ENCODE data around the gene TOR1A.

The TOR1A gene

GRCh38 chr9:129868023-129868871 is 44.3 kb upstream of the TOR1A start:
- Histone ChIP-seq H3K27ac (ENCODE audit: low read depth, low read length) (no peak overlapping the region), H2BK12ac (ENCODE audit: low read length) (no peak overlapping the region), H4K91ac (ENCODE audit: low read depth, low read length) (no peak overlapping the region), H3K36me3 (ENCODE audit: control insufficient read depth in 1 of 2, insufficient read depth in 2 of 2, low read length in 2 of 2) (peaks cover 2 to 5% of the 10 kb centered on the region in 2 experiments), H3K79me1 (ENCODE audit: low read length) (peaks cover 3% of the 10 kb centered on the region), H3K79me2 (ENCODE audit: control insufficient read depth, insufficient read depth, low read length, poor library complexity) (no peaks in the 10 kb centered on the region), H2BK120ac (ENCODE audit: insufficient read depth, low read length, poor library complexity) (no peak overlapping the region), H3K23ac (ENCODE audit: low read length) (no peak overlapping the region), H4K12ac (ENCODE audit: low read depth, low read length) (no peak overlapping the region), H3K4me2 (ENCODE audit: low read length) (no peak overlapping the region), H2AFZ (ENCODE audit: insufficient read depth, low read length, poor library complexity) (no peak overlapping the region), H3K4me1 (ENCODE audit: control insufficient read depth in 1 of 2, insufficient read depth in 2 of 2, low read length in 2 of 2) (peaks cover 7% of the 10 kb centered on the region in 2 experiments), H4K8ac (ENCODE audit: low read depth, low read length) (no peak overlapping the region), H2BK5ac (ENCODE audit: low read depth, low read length, poor library complexity) (no peak overlapping the region), H3K9me3 (ENCODE audit: insufficient read depth, low read depth, low read length) (no peaks in the 10 kb centered on the region), H3K4me3 (ENCODE audit: low read depth, low read length) (no peak overlapping the region), H3K14ac (ENCODE audit: low read length) (no peak overlapping the region), H3K27me3 (ENCODE audit: insufficient read depth, low read length) (no peaks in the 10 kb centered on the region), H2AK5ac (ENCODE audit: low read length) (no peak overlapping the region), H3K18ac (ENCODE audit: low read length) (no peak overlapping the region), H3K4ac (ENCODE audit: low read depth, low read length) (no peak overlapping the region), H3K9ac (ENCODE audit: low read length) (no peak overlapping the region)
- no CpG with 5 or more reads among the region's 48 CpGs for WGBS (ENCODE audit: extremely low coverage, insufficient coverage, insufficient read length)
- DNase-seq, result no peak

DNA sequence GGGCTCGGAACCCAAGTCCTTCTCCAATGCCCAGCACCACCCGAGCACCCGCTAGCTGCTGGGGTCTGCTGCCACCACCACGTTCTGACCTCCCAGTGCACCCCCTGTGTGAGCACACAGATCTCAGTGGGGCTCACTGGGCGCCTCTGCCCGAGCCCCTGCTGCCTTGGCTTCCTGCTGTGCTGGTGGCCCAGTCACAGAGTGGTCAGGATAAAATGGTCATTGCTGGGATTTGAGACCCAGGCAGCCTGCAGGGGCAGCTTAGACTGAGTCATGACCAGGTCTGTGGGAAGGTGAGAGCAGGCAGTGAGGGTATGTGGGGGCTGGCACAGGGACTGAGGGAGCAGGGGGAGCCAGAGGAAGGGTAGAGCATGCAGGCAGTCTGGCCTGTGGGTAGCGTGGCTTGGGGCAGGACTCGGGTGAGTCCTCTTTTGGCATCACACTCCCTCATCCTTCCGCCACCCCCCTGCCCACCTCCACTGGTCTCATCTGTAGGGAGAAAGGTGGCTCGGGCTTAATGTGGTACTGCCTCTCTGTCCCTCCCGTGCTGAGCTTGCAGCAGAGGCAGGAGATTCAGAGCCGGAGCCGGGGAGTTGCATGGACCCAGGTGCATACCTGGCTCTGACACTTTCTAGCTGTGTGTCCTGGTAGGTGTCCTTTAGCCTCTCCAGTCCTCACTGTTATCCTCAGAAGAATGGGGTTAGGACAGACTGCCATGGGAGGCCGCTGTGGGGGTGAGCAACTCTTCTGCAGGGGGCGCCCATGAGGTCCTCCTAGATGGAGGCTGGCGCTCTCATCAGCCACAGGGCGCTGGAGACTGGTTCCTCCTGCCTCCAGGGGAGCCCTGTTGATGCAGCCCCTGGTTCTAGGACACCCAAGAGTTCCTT is 43.4 kb upstream of the TOR1A start:
- Histone ChIP-seq H3K4me1 (ENCODE audit: control insufficient read depth in 1 of 2, insufficient read depth in 2 of 2, low read length in 2 of 2) (peaks cover 8 to 11% of the 10 kb centered on the region in 2 experiments), H3K4me3 (ENCODE audit: low read depth, low read length) (no peak overlapping the region), H3K36me3 (ENCODE audit: control insufficient read depth in 1 of 2, insufficient read depth in 2 of 2, low read length in 2 of 2) (peaks cover 2 to 5% of the 10 kb centered on the region in 2 experiments), H2BK120ac (ENCODE audit: insufficient read depth, low read length, poor library complexity) (no peak overlapping the region), H3K79me1 (ENCODE audit: low read length) (peaks cover 3% of the 10 kb centered on the region), H3K4me2 (ENCODE audit: low read length) (no peak overlapping the region), H2AFZ (ENCODE audit: insufficient read depth, low read length, poor library complexity) (no peak overlapping the region), H2BK12ac (ENCODE audit: low read length) (no peak overlapping the region), H2BK5ac (ENCODE audit: low read depth, low read length, poor library complexity) (no peak overlapping the region), H4K12ac (ENCODE audit: low read depth, low read length) (no peak overlapping the region), H3K23ac (ENCODE audit: low read length) (no peak overlapping the region), H3K18ac (ENCODE audit: low read length) (no peak overlapping the region), H3K14ac (ENCODE audit: low read length) (no peak overlapping the region), H3K4ac (ENCODE audit: low read depth, low read length) (no peak overlapping the region), H4K91ac (ENCODE audit: low read depth, low read length) (no peak overlapping the region), H2AK5ac (ENCODE audit: low read length) (no peak overlapping the region), H3K27me3 (ENCODE audit: insufficient read depth, low read length) (no peaks in the 10 kb centered on the region), H4K8ac (ENCODE audit: low read depth, low read length) (no peak overlapping the region), H3K27ac (ENCODE audit: low read depth, low read length) (no peak overlapping the region), H3K9me3 (ENCODE audit: insufficient read depth, low read depth, low read length) (no peaks in the 10 kb centered on the region), H3K79me2 (ENCODE audit: control insufficient read depth, insufficient read depth, low read length, poor library complexity) (no peaks in the 10 kb centered on the region), H3K9ac (ENCODE audit: low read length) (no peak overlapping the region)
- no peak for DNase-seq
- WGBS (ENCODE audit: extremely low coverage, insufficient coverage, insufficient read length), result no CpG with 5 or more reads among the region's 17 CpGs

GRCh38 chr9:129866394-129867135 is 42.6 kb upstream of the TOR1A start:
- H4K8ac ChIP-seq (ENCODE audit: low read depth, low read length), result no peak overlapping the region
- H2BK120ac ChIP-seq (ENCODE audit: insufficient read depth, low read length, poor library complexity), result no peak overlapping the region
- H3K23ac ChIP-seq (ENCODE audit: low read length), result no peak overlapping the region
- H3K27me3 ChIP-seq (ENCODE audit: insufficient read depth, low read length), result no peaks in the 10 kb centered on the region
- H2BK12ac ChIP-seq (ENCODE audit: low read length), result no peak overlapping the region
- no peak overlapping the region for H3K4me3 ChIP-seq (ENCODE audit: low read depth, low read length)
- H3K27ac ChIP-seq (ENCODE audit: low read depth, low read length), result no peak overlapping the region
- no peak overlapping the region for H3K9ac ChIP-seq (ENCODE audit: low read length)
- no peaks in the 10 kb centered on the region for H3K79me2 ChIP-seq (ENCODE audit: control insufficient read depth, insufficient read depth, low read length, poor library complexity)
- peaks cover 3% of the 10 kb centered on the region for H3K79me1 ChIP-seq (ENCODE audit: low read length)
- no peak overlapping the region for H2AFZ ChIP-seq (ENCODE audit: insufficient read depth, low read length, poor library complexity)
- H3K18ac ChIP-seq (ENCODE audit: low read length), result no peak overlapping the region
- H3K9me3 ChIP-seq (ENCODE audit: insufficient read depth, low read depth, low read length), result no peaks in the 10 kb centered on the region
- H2AK5ac ChIP-seq (ENCODE audit: low read length), result no peak overlapping the region
- H3K4ac ChIP-seq (ENCODE audit: low read depth, low read length), result no peak overlapping the region
- H3K36me3 ChIP-seq (ENCODE audit: control insufficient read depth in 1 of 2, insufficient read depth in 2 of 2, low read length in 2 of 2), result peaks cover 2 to 8% of the 10 kb centered on the region in 2 experiments
- no peak overlapping the region for H4K12ac ChIP-seq (ENCODE audit: low read depth, low read length)
- no peak overlapping the region for H4K91ac ChIP-seq (ENCODE audit: low read depth, low read length)
- no peak for DNase-seq
- H3K14ac ChIP-seq (ENCODE audit: low read length), result no peak overlapping the region
- WGBS (ENCODE audit: extremely low coverage, insufficient coverage, insufficient read length), result no CpG with 5 or more reads among the region's 17 CpGs
- peaks cover 8 to 11% of the 10 kb centered on the region in 2 experiments for H3K4me1 ChIP-seq (ENCODE audit: control insufficient read depth in 1 of 2, insufficient read depth in 2 of 2, low read length in 2 of 2)
- H2BK5ac ChIP-seq (ENCODE audit: low read depth, low read length, poor library complexity), result no peak overlapping the region
- no peak overlapping the region for H3K4me2 ChIP-seq (ENCODE audit: low read length)

DNA sequence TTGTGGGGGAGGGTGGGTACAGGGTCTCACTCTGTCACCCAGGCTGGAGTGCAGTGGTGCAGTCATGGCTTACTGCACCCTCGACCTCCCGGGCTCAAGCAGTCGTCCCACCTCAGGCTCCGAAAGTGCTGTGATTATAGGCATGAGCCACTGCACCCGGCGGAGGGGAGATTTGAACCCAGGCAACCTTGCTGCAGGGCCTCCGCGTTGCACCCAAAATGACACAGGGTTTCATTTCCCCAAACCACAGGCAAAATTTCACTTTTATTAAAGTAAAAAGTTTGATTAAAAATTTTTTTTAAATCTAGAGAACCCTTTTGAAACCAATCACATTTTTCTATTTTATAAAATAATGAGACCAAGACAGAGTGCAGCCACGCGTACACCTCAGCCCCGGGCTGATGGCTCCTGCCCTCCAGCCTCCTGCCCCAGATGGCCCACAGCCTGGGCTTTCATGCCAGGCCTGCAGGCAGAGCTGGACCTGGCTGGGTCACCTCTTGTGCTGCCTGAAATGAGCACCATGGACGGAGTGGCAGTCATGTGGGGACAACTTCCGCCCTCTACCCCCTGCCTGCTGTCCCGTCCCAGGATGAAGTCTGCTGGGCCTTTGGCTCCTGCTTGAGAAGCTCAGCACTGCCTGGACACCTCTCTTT is 41.9 kb upstream of the TOR1A start:
- no peak overlapping the region for H3K9ac ChIP-seq (ENCODE audit: low read length)
- H3K23ac ChIP-seq (ENCODE audit: low read length), result no peak overlapping the region
- no peak overlapping the region for H3K18ac ChIP-seq (ENCODE audit: low read length)
- H3K4me2 ChIP-seq (ENCODE audit: low read length), result no peak overlapping the region
- no peaks in the 10 kb centered on the region for H3K79me2 ChIP-seq (ENCODE audit: control insufficient read depth, insufficient read depth, low read length, poor library complexity)
- H2BK12ac ChIP-seq (ENCODE audit: low read length), result no peak overlapping the region
- H2BK120ac ChIP-seq (ENCODE audit: insufficient read depth, low read length, poor library complexity), result no peak overlapping the region
- no peaks in the 10 kb centered on the region for H3K9me3 ChIP-seq (ENCODE audit: insufficient read depth, low read depth, low read length)
- no peak overlapping the region for H4K12ac ChIP-seq (ENCODE audit: low read depth, low read length)
- no peak overlapping the region for H3K27ac ChIP-seq (ENCODE audit: low read depth, low read length)
- H3K4me3 ChIP-seq (ENCODE audit: low read depth, low read length), result no peak overlapping the region
- no peaks in the 10 kb centered on the region for H3K27me3 ChIP-seq (ENCODE audit: insufficient read depth, low read length)
- peaks cover 6 to 12% of the 10 kb centered on the region in 2 experiments for H3K36me3 ChIP-seq (ENCODE audit: control insufficient read depth in 1 of 2, insufficient read depth in 2 of 2, low read length in 2 of 2)
- no peak overlapping the region for H2AK5ac ChIP-seq (ENCODE audit: low read length)
- no peak overlapping the region for H2AFZ ChIP-seq (ENCODE audit: insufficient read depth, low read length, poor library complexity)
- no peak overlapping the region for H4K8ac ChIP-seq (ENCODE audit: low read depth, low read length)
- no CpG with 5 or more reads among the region's 14 CpGs for WGBS (ENCODE audit: extremely low coverage, insufficient coverage, insufficient read length)
- H3K4ac ChIP-seq (ENCODE audit: low read depth, low read length), result no peak overlapping the region
- no peak overlapping the region for H2BK5ac ChIP-seq (ENCODE audit: low read depth, low read length, poor library complexity)
- DNase-seq, result no peak
- no peak overlapping the region for H3K14ac ChIP-seq (ENCODE audit: low read length)
- H3K4me1 ChIP-seq (ENCODE audit: control insufficient read depth in 1 of 2, insufficient read depth in 2 of 2, low read length in 2 of 2), result peaks cover 10 to 13% of the 10 kb centered on the region in 2 experiments
- H3K79me1 ChIP-seq (ENCODE audit: low read length), result peaks cover 3% of the 10 kb centered on the region
- H4K91ac ChIP-seq (ENCODE audit: low read depth, low read length), result no peak overlapping the region
